H1 (cell line): ENCODE measurements around the gene TRABD. TPM values are rescaled to one million over a fixed set of nuclear protein-coding genes. Genes with fewer than 3 reads are reported as not detected.

Experiments used
- BACH1 ChIP-seq: IDR thresholded peaks from 2 replicates; pipeline ENCODE4 v1.6.1; 2012; ENCODE audit warnings: low read length, improper control_type of control experiment
- CBX8 ChIP-seq: fragments of 300-800, 300-1000 bp; sonication (generic); IDR thresholded peaks from 2 replicates; pipeline ENCODE4 v1.7.1; 2016; ENCODE audit warnings: low read depth, low read length, borderline replicate concordance
- CEBPB ChIP-seq: IDR thresholded peaks from 2 replicates; pipeline ENCODE4 v1.6.1; 2012; ENCODE audit warnings: low read depth, low read length
- CREB1 ChIP-seq: IDR thresholded peaks from 2 replicates; pipeline ENCODE4 v1.6.1; 2012; ENCODE audit warnings: inconsistent platforms
- EZH2 ChIP-seq: fragments of 200-600 bp; sonication (generic); IDR thresholded peaks from 2 replicates; pipeline ENCODE4 v1.7.1; 2012; ENCODE audit warnings: low read depth, mild to moderate bottlenecking, moderate library complexity, low read length, inconsistent platforms; ENCODE audit not compliant: severe bottlenecking
- GTF2F1 ChIP-seq: IDR thresholded peaks from 2 replicates; pipeline ENCODE4 v1.6.1; 2012; ENCODE audit warnings: low read depth, low read length, improper control_type of control experiment, borderline replicate concordance
- JUND ChIP-seq: IDR thresholded peaks from 2 replicates; pipeline ENCODE4 v1.6.1; 2011; ENCODE audit warnings: mild to moderate bottlenecking, improper control_type of control experiment, low read length
- KDM5A ChIP-seq: fragments of 200-600 bp; IDR thresholded peaks from 2 replicates; pipeline ENCODE4 v1.7.1; 2012; ENCODE audit warnings: mild to moderate bottlenecking, low read length, inconsistent platforms, mixed read lengths
- POU5F1 ChIP-seq: IDR thresholded peaks from 2 replicates; pipeline ENCODE4 v1.6.1; 2011; ENCODE audit warnings: low read depth, mild to moderate bottlenecking, low read length, moderate library complexity
- SIX5 ChIP-seq: IDR thresholded peaks from 2 replicates; pipeline ENCODE4 v1.6.1; 2011; ENCODE audit warnings: mild to moderate bottlenecking, low read depth, low read length
- SP1 ChIP-seq: IDR thresholded peaks from 2 replicates; pipeline ENCODE4 v1.6.1; 2011; ENCODE audit warnings: low read depth, low read length
- TCF12 ChIP-seq: IDR thresholded peaks from 2 replicates; pipeline ENCODE4 v1.6.1; 2011; ENCODE audit warnings: low read depth, mild to moderate bottlenecking, low read length
- polyA plus RNA-seq, 7 experiments: library from polyadenylated mRNA; depleted of rRNA in 3 of 7; stranded (reverse) in 5 of 7; unstranded in 2 of 7; fragments of >200 nt in 5 of 7; fragments of 200-250 nt in 2 of 7; gene quantifications; 1 replicate in 5 of 7; 2 replicates in 1 of 7; 4 replicates in 1 of 7; pipeline versions ENCODE4 v1.2.1 to v1.2.3, GENCODE V29; 2011 to 2013; ENCODE audit warnings: missing spikeins in 2 of 7, mixed read lengths in 2 of 7
- total RNA-seq: library from RNA; stranded (reverse); fragmentation: NEBNext Ultra II Directional; extraction: Animal tissue kit (Norgen Biotek cat#: 25700); gene quantifications from 2 replicates; pipeline ENCODE4 v1.2.1, GENCODE V29; 2021
- TF ChIP-seq, protein P1 (sequence below): IDR thresholded peaks from 2 replicates; pipeline ENCODE4 v1.6.1; 2011; ENCODE audit warnings: low read length, improper control_type of control experiment
- TF ChIP-seq, protein P2 (sequence below): IDR thresholded peaks from 2 replicates; pipeline ENCODE4 v1.6.1; 2012; ENCODE audit warnings: inconsistent platforms
- TF ChIP-seq, protein P3 (sequence below): IDR thresholded peaks from 2 replicates; pipeline ENCODE4 v1.6.1; 2012; ENCODE audit warnings: inconsistent platforms

TRABD gene
- total and polyA plus RNA-seq, 2 of the 8 experiments (the other 6 are each of a cell fraction or from before 2014, with no cell fraction given): 44.2 to 57.5 TPM

DNA sequence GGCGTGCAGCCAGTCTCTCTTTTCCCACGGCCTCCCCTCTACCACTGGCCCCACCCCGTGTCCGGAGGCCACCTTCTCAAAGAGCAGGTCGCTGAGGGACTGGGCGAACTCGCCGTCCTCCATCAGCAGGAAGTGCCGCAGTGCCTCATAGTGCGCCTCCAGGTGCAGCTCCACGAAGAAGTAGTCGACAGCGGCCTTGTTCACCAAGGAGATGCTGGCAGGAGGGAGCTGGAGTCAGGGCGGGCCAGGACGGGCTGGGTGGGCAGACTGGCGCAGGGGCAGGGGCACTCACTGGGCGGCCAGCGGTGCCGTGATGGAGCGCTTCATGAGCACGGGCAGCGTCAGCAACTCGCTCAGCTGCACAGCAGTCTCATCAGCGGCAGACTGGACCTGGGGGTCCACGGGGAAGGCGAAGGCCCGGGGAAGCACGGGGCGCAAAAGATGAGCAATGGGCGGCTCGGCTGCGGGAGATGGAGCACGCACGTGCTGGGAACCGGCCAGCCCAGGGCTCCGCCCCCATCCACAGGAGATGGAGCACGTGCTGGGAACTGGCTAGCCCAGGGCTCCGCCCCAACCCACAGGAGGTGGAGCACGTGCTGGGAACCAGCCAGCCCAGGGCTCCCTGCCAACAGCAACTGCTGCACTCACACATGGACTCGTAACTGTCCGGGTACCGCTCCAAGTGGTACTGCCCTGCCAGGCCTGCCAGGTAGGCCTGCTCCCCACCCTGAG lies 33.4 kb downstream of the TRABD start (continued):
- TF ChIP-seq CEBPB (no peak), TCF12 (no peak), SIX5 (no peak), POU5F1 (no peak), CREB1 (no peak), EZH2 (no peak), JUND (no peak), KDM5A (no peak), GTF2F1 (no peak), BACH1 (no peak), CBX8 (no peak), SP1 (no peak)
- TF ChIP-seq, protein P1, sequence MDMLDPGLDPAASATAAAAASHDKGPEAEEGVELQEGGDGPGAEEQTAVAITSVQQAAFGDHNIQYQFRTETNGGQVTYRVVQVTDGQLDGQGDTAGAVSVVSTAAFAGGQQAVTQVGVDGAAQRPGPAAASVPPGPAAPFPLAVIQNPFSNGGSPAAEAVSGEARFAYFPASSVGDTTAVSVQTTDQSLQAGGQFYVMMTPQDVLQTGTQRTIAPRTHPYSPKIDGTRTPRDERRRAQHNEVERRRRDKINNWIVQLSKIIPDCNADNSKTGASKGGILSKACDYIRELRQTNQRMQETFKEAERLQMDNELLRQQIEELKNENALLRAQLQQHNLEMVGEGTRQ: peak; percentile 77
- TF ChIP-seq, protein P2, sequence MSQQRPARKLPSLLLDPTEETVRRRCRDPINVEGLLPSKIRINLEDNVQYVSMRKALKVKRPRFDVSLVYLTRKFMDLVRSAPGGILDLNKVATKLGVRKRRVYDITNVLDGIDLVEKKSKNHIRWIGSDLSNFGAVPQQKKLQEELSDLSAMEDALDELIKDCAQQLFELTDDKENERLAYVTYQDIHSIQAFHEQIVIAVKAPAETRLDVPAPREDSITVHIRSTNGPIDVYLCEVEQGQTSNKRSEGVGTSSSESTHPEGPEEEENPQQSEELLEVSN: peak; percentile 36; the same call in 1 of the 2 replicates
- TF ChIP-seq, protein P3, sequence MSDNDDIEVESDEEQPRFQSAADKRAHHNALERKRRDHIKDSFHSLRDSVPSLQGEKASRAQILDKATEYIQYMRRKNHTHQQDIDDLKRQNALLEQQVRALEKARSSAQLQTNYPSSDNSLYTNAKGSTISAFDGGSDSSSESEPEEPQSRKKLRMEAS: peak; percentile 90
